Measurements from ENCODE around the gene ATG2B.

Gene ATG2B

DNA sequence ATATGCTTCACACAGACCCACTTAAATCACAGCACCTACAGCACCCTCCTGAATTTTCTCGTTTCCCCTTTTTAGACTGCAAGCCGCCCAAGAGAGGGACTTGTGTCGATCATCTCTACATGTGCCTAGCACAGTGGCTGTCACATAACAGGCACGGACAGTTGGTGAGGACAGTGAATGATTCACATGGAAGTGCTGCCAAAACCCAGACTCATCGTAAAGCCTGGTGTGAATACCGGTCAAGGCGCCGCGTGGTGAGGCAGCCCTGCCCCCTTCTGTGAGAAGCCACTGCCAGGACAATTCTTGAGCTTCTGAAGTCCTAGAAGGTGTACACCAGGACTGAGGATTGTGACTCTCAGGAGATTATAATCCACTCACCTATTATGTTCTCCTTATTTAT lies 44.3 kb downstream of the ATG2B start:
- Histone ChIP-seq H3K9me3 (ENCODE audit: insufficient read depth, low read length, severe bottlenecking) (no peaks in the 10 kb centered on the region), H3K36me3 (ENCODE audit: insufficient read depth, low read length) (peaks cover 52% of the 10 kb centered on the region)
- no peak for ATAC-seq (ENCODE audit: insufficient read depth, low read depth)

DNA sequence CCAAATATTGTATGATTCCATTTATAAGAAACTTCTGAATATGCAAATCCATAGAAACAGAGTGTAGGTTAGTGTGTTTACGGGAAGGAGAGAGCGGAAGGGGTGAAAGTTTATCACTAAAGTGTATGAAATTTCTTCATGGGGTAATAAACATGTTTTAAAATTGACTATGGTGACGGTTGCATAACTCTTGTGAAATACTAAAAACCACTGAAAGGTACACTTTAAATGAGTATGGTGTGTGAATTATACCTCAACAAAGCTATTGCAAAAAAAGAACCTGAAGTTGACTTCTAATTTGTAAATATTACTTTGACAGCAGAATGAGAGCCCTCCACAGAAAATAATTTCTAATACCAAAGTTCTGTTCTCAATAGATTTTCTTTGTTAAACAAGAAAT lies 47.1 kb downstream of the ATG2B start:
- Histone ChIP-seq H3K4me1 (ENCODE audit: insufficient read depth, low read length) (no peaks in the 10 kb centered on the region), H3K4me3 (ENCODE audit: low read depth in 1 of 2, low read length in 2 of 2) (no peak overlapping the region), H3K27ac (ENCODE audit: low read length) (no peak overlapping the region), H3K9me3 (ENCODE audit: insufficient read depth, low read length, severe bottlenecking) (no peaks in the 10 kb centered on the region), H3K79me2 (ENCODE audit: insufficient read depth, low read length) (no peaks in the 10 kb centered on the region), H2AFZ (ENCODE audit: low read depth, low read length) (no peak overlapping the region), H4K20me1 (ENCODE audit: insufficient read depth, low read length) (no peaks in the 10 kb centered on the region), H3K9ac (ENCODE audit: low read depth, low read length) (no peak overlapping the region), H3K4me2 (ENCODE audit: insufficient read depth, low read length) (no peak overlapping the region), H3K36me3 (ENCODE audit: insufficient read depth, low read length) (peaks cover 47% of the 10 kb centered on the region), H3K27me3 (ENCODE audit: insufficient read depth, low read length, poor library complexity) (no peaks in the 10 kb centered on the region)
- TF ChIP-seq, protein P1, sequence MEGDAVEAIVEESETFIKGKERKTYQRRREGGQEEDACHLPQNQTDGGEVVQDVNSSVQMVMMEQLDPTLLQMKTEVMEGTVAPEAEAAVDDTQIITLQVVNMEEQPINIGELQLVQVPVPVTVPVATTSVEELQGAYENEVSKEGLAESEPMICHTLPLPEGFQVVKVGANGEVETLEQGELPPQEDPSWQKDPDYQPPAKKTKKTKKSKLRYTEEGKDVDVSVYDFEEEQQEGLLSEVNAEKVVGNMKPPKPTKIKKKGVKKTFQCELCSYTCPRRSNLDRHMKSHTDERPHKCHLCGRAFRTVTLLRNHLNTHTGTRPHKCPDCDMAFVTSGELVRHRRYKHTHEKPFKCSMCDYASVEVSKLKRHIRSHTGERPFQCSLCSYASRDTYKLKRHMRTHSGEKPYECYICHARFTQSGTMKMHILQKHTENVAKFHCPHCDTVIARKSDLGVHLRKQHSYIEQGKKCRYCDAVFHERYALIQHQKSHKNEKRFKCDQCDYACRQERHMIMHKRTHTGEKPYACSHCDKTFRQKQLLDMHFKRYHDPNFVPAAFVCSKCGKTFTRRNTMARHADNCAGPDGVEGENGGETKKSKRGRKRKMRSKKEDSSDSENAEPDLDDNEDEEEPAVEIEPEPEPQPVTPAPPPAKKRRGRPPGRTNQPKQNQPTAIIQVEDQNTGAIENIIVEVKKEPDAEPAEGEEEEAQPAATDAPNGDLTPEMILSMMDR (IDR thresholded peaks at IDR 0.05; ENCODE audit: borderline replicate concordance, extremely low read depth, low read length, poor library complexity, severe bottlenecking), result no peak
- TF ChIP-seq EZH2 (IDR thresholded peaks at IDR 0.05; ENCODE audit: borderline replicate concordance, low read depth, low read length, severe bottlenecking), result no peak
- ATAC-seq (ENCODE audit: insufficient read depth, low read depth), result no peak
- DNase-seq, result no peak

More for the DNA sequence above, 44.3 kb downstream of the ATG2B start:
- no peak overlapping the region for H2AFZ ChIP-seq (ENCODE audit: low read depth, low read length)
- no peak overlapping the region for H3K9ac ChIP-seq (ENCODE audit: low read depth, low read length)
- no peaks in the 10 kb centered on the region for H3K4me1 ChIP-seq (ENCODE audit: insufficient read depth, low read length)
- H3K4me2 ChIP-seq (ENCODE audit: insufficient read depth, low read length), result no peak overlapping the region
- no peak for TF ChIP-seq EZH2 (IDR thresholded peaks at IDR 0.05; ENCODE audit: borderline replicate concordance, low read depth, low read length, severe bottlenecking)
- TF ChIP-seq, protein P1 (IDR thresholded peaks at IDR 0.05; ENCODE audit: borderline replicate concordance, extremely low read depth, low read length, poor library complexity, severe bottlenecking), result no peak
- no peak overlapping the region for H3K4me3 ChIP-seq (ENCODE audit: low read depth in 1 of 2, low read length in 2 of 2)
- H4K20me1 ChIP-seq (ENCODE audit: insufficient read depth, low read length), result no peaks in the 10 kb centered on the region
- no peaks in the 10 kb centered on the region for H3K79me2 ChIP-seq (ENCODE audit: insufficient read depth, low read length)
- DNase-seq, result no peak
- H3K27me3 ChIP-seq (ENCODE audit: insufficient read depth, low read length, poor library complexity), result no peaks in the 10 kb centered on the region
- H3K27ac ChIP-seq (ENCODE audit: low read length), result no peak overlapping the region

DNA sequence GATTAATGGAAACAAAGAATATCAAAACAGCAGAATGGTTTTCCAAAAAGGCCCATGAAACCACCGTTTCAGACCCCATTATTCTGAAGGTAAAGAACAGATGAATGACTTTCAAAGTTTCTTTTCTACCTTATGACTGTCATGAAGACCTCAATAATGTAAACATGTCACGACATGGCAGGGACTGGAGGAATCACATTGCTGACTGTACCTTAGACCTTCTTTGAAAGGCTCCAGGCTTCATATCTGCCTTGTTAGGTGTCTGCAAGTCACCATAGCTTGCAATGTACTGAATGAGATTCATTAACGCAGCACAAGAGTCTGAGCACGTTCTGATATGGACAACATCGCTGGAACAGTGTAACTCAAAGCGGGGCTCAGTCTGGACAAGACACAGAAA lies 52.2 kb downstream of the ATG2B start:
- H3K36me3 ChIP-seq (ENCODE audit: insufficient read depth, low read length), result peaks cover 73% of the 10 kb centered on the region
- no peaks in the 10 kb centered on the region for H3K27me3 ChIP-seq (ENCODE audit: insufficient read depth, low read length, poor library complexity)
- no peaks in the 10 kb centered on the region for H3K4me1 ChIP-seq (ENCODE audit: insufficient read depth, low read length)
- H3K4me2 ChIP-seq (ENCODE audit: insufficient read depth, low read length), result no peak overlapping the region
- no peak for TF ChIP-seq EZH2 (IDR thresholded peaks at IDR 0.05; ENCODE audit: borderline replicate concordance, low read depth, low read length, severe bottlenecking)
- TF ChIP-seq, protein P1 (IDR thresholded peaks at IDR 0.05; ENCODE audit: borderline replicate concordance, extremely low read depth, low read length, poor library complexity, severe bottlenecking), result no peak
- H3K9me3 ChIP-seq (ENCODE audit: insufficient read depth, low read length, severe bottlenecking), result no peaks in the 10 kb centered on the region
- H2AFZ ChIP-seq (ENCODE audit: low read depth, low read length), result no peak overlapping the region
- no peaks in the 10 kb centered on the region for H4K20me1 ChIP-seq (ENCODE audit: insufficient read depth, low read length)
- ATAC-seq (ENCODE audit: insufficient read depth, low read depth), result no peak
- no peak for DNase-seq
- no peak overlapping the region for H3K27ac ChIP-seq (ENCODE audit: low read length)
- H3K79me2 ChIP-seq (ENCODE audit: insufficient read depth, low read length), result no peaks in the 10 kb centered on the region
- H3K4me3 ChIP-seq (ENCODE audit: low read depth in 1 of 2, low read length in 2 of 2), result no peak overlapping the region
- H3K9ac ChIP-seq (ENCODE audit: low read depth, low read length), result no peak overlapping the region

DNA sequence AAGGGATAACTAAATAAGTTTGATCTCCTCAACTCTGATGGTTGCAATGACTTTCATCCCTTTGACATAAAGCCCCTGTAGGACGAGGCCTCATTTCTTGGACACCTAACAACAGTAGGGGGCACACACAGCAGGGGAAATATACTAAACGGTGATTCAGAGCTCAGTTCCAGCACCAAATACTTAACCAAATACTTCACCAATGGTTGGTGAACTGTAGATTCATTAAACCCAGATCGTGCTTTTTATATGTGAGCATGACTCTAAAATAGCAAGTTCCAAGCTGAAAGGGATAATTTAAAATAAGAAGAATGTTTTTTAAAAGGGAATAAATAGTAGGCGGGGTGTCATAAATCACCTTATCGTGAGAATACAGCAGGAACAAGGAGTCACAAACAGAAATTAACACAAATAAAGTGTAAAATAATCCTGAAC lies 53.2 kb downstream of the ATG2B start:
- Histone ChIP-seq H3K27me3 (ENCODE audit: insufficient read depth, low read length, poor library complexity) (no peaks in the 10 kb centered on the region), H4K20me1 (ENCODE audit: insufficient read depth, low read length) (no peaks in the 10 kb centered on the region), H3K27ac (ENCODE audit: low read length) (no peak overlapping the region), H3K4me2 (ENCODE audit: insufficient read depth, low read length) (no peak overlapping the region), H2AFZ (ENCODE audit: low read depth, low read length) (no peak overlapping the region), H3K36me3 (ENCODE audit: insufficient read depth, low read length) (peaks cover 69% of the 10 kb centered on the region), H3K4me1 (ENCODE audit: insufficient read depth, low read length) (no peaks in the 10 kb centered on the region), H3K9ac (ENCODE audit: low read depth, low read length) (no peak overlapping the region), H3K4me3 (ENCODE audit: low read depth in 1 of 2, low read length in 2 of 2) (no peak overlapping the region), H3K9me3 (ENCODE audit: insufficient read depth, low read length, severe bottlenecking) (no peaks in the 10 kb centered on the region), H3K79me2 (ENCODE audit: insufficient read depth, low read length) (no peaks in the 10 kb centered on the region)
- ATAC-seq (ENCODE audit: insufficient read depth, low read depth), result no peak
- no peak for DNase-seq
- TF ChIP-seq, protein P1 (IDR thresholded peaks at IDR 0.05; ENCODE audit: borderline replicate concordance, extremely low read depth, low read length, poor library complexity, severe bottlenecking), result peak; percentile 25
- no peak for TF ChIP-seq EZH2 (IDR thresholded peaks at IDR 0.05; ENCODE audit: borderline replicate concordance, low read depth, low read length, severe bottlenecking)

All from DND-41 (cell line).